Uterus (tissue), 4 donors: ENCODE results near the gene ACOXL. TPM values are rescaled to one million over a fixed set of nuclear protein-coding genes. Genes with fewer than 3 reads are reported as not detected.
A peak's percentile ranks its signal among the peaks of the same experiment; 100 is the strongest.

Source experiments
- DNase-seq, 2 donors: peaks; one replicate each; pipeline ENCODE4 v3.0.0-alpha.2; 2019 to 2020
- H3K27ac ChIP-seq, 2 donors: fragments of 200-600 bp; sonication (generic); 1 replicate in 1 of 2; 2 replicates in 1 of 2; pipeline ENCODE4 v1.5.1; 2016 to 2018
- H3K27me3 ChIP-seq, 2 donors: fragments of 200-600 bp; sonication (generic); one replicate each; pipeline ENCODE4 v1.5.1; 2018 to 2019; ENCODE audit warnings: control low read depth in 1 of 2
- H3K36me3 ChIP-seq, 2 donors: fragments of 200-600 bp; sonication (generic); one replicate each; pipeline ENCODE4 v1.5.1; 2019; ENCODE audit warnings: control low read depth in 1 of 2
- H3K4me1 ChIP-seq, 2 donors: fragments of 200-600 bp; sonication (generic); one replicate each; pipeline ENCODE4 v1.5.1; 2018 to 2019; ENCODE audit warnings: control low read depth in 1 of 2
- H3K4me3 ChIP-seq, 2 donors: fragments of 200-600 bp; sonication (generic); 1 replicate in 1 of 2; 2 replicates in 1 of 2; pipeline ENCODE4 v1.5.1; 2018 to 2019; ENCODE audit warnings: mild to moderate bottlenecking in 1 of 2
- H3K9me3 ChIP-seq, 2 donors: fragments of 200-600 bp; sonication (generic); one replicate each; pipeline ENCODE4 v1.5.1; 2019; ENCODE audit warnings: control low read depth in 1 of 2
- CTCF ChIP-seq, 4 experiments: fragments of 200-600 bp in 2 of 4; fragments of 450-650 bp in 2 of 4; sonication (generic) in 2 of 4; IDR thresholded peaks; one replicate each; pipeline ENCODE4 v1.5.1; 2016 to 2019; ENCODE audit warnings: antibody characterized with exemption in 4 of 4, mild to moderate bottlenecking in 2 of 4, moderate library complexity in 1 of 4
- POLR2A ChIP-seq, 2 donors: fragments of 450-650 bp; IDR thresholded peaks; one replicate each; pipeline ENCODE4 v1.6.1; 2016; ENCODE audit warnings: antibody characterized with exemption in 2 of 2, mild to moderate bottlenecking in 1 of 2, moderate library complexity in 1 of 2
- intact Hi-C: fragments of 100-400 bp; cut with DNase I; formaldehyde crosslinking; loops from one replicate; pipeline ENCODE4 v1.15.1; 2023; ENCODE audit warnings: low total_unique reads
- total RNA-seq, 4 donors: library from RNA; depleted of rRNA in 3 of 4; stranded (reverse); fragments of >200 nt in 3 of 4; gene quantifications; one replicate each; pipeline versions ENCODE4 v1.1.0 to v1.2.4, GENCODE V29; 2014 to 2023
- donor health status: DM: yes; HTN: yes; CAD: no.

ACOXL gene
- total RNA-seq, 4 donors from 2014 or later = 0.18 to 0.41 TPM; not detected in 2

- no peak overlapping the region for H3K4me3 ChIP-seq
- intact Hi-C loops = no loop called here
- peak; percentile 39 to 72 for DNase-seq
- no peak for TF ChIP-seq CTCF (IDR thresholded peaks at IDR 0.05)
- TF ChIP-seq POLR2A (IDR thresholded peaks at IDR 0.05) = no peak
- no peaks in the 10 kb centered on the region for H3K27me3 ChIP-seq
- no peaks in the 10 kb centered on the region for H3K9me3 ChIP-seq
- peaks cover 3 to 4% of the 10 kb centered on the region in 2 donors for H3K4me1 ChIP-seq
- H3K27ac ChIP-seq = no peak overlapping the region
- H3K36me3 ChIP-seq = no peaks in the 10 kb centered on the region
Measured at GRCh38 chr2:110717734-110718133, 14.6 kb upstream of the ACOXL start.

GRCh38 chr2:110718382-110718781, 14.0 kb upstream of the ACOXL start:
- H3K4me1 ChIP-seq = peaks cover 3 to 4% of the 10 kb centered on the region in 2 donors
- TF ChIP-seq POLR2A (IDR thresholded peaks at IDR 0.05) = no peak
- no peak for TF ChIP-seq CTCF (IDR thresholded peaks at IDR 0.05)
- intact Hi-C loops = no loop called here

GRCh38 chr2:110718990-110719389, 13.4 kb upstream of the ACOXL start:
- no peaks in the 10 kb centered on the region for H3K36me3 ChIP-seq
- H3K27ac ChIP-seq = no peak overlapping the region
- H3K27me3 ChIP-seq = no peaks in the 10 kb centered on the region
- peaks cover 3 to 4% of the 10 kb centered on the region in 2 donors for H3K4me1 ChIP-seq
- H3K4me3 ChIP-seq = no peak overlapping the region
- no peaks in the 10 kb centered on the region for H3K9me3 ChIP-seq
- DNase-seq = no peak
- TF ChIP-seq CTCF (IDR thresholded peaks at IDR 0.05) (no peak), POLR2A (IDR thresholded peaks at IDR 0.05) (no peak)
- intact Hi-C loops = no loop called here

More at GRCh38 chr2:110718382-110718781, 14.0 kb upstream of the ACOXL start:
- DNase-seq = no peak
- Histone ChIP-seq H3K9me3 (no peaks in the 10 kb centered on the region), H3K4me3 (no peak overlapping the region), H3K27ac (no peak overlapping the region), H3K27me3 (no peaks in the 10 kb centered on the region), H3K36me3 (no peaks in the 10 kb centered on the region)

GRCh38 chr2:110720547-110720946, 11.8 kb upstream of the ACOXL start:
- intact Hi-C loops = no loop called here
- Histone ChIP-seq H3K4me1 (no peaks in the 10 kb centered on the region), H3K9me3 (no peaks in the 10 kb centered on the region), H3K27me3 (no peaks in the 10 kb centered on the region), H3K36me3 (no peaks in the 10 kb centered on the region), H3K4me3 (no peak overlapping the region), H3K27ac (no peak overlapping the region)
- DNase-seq = no peak
- TF ChIP-seq CTCF (IDR thresholded peaks at IDR 0.05) (no peak), POLR2A (IDR thresholded peaks at IDR 0.05) (no peak)

GRCh38 chr2:110724820-110725219, 7.6 kb upstream of the ACOXL start:
- intact Hi-C loops = no loop called here
- Histone ChIP-seq H3K9me3 (no peaks in the 10 kb centered on the region), H3K27me3 (no peaks in the 10 kb centered on the region), H3K36me3 (no peaks in the 10 kb centered on the region), H3K4me3 (no peak overlapping the region), H3K4me1 (no peaks in the 10 kb centered on the region), H3K27ac (no peak overlapping the region)
- no peak for DNase-seq
- TF ChIP-seq POLR2A (IDR thresholded peaks at IDR 0.05) (no peak), CTCF (IDR thresholded peaks at IDR 0.05) (no peak)
